Neuronal stem cell (in vitro differentiated cells): ENCODE measurements around the gene FNDC1.

Source experiments
- DNase-seq: peaks from one replicate; pipeline ENCODE4 v3.0.0-alpha.2; 2013; ENCODE audit warnings: low spot score
- H2AFZ ChIP-seq: one replicate; pipeline ENCODE4 v1.6.1; 2013; ENCODE audit warnings: mild to moderate bottlenecking, low read length, inconsistent platforms
- H2AK5ac ChIP-seq: 2 replicates; pipeline ENCODE4 v1.6.1; 2013; ENCODE audit warnings: low read depth, mild to moderate bottlenecking, inconsistent platforms, low read length, moderate library complexity, mixed read lengths
- H2BK120ac ChIP-seq: 2 replicates; pipeline ENCODE4 v1.6.1; 2013; ENCODE audit warnings: low read depth, mild to moderate bottlenecking, inconsistent platforms, low read length, moderate library complexity, mixed read lengths
- H2BK12ac ChIP-seq: one replicate; pipeline ENCODE4 v1.6.1; 2013; ENCODE audit warnings: low read length, inconsistent platforms
- H2BK15ac ChIP-seq: 2 replicates; pipeline ENCODE4 v1.6.1; 2013; ENCODE audit warnings: mild to moderate bottlenecking, low read length, inconsistent platforms, mixed read lengths
- H2BK5ac ChIP-seq: one replicate; pipeline ENCODE4 v1.6.1; 2013; ENCODE audit warnings: inconsistent platforms, mild to moderate bottlenecking, low read length, moderate library complexity
- H3K14ac ChIP-seq: one replicate; pipeline ENCODE4 v1.6.1; 2013; ENCODE audit warnings: low read length, inconsistent platforms
- H3K18ac ChIP-seq: 2 replicates; pipeline ENCODE4 v1.6.1; 2013; ENCODE audit warnings: low read length, inconsistent platforms
- H3K23ac ChIP-seq: 2 replicates; pipeline ENCODE4 v1.6.1; 2013; ENCODE audit warnings: low read depth, mild to moderate bottlenecking, mixed read lengths, low read length, inconsistent platforms; ENCODE audit not compliant: poor library complexity
- H3K27ac ChIP-seq: replicated peaks from 3 replicates; pipeline ENCODE4 v1.5.1; 2013; ENCODE audit warnings: low read length, inconsistent platforms
- H3K27me3 ChIP-seq, 3 experiments: 2 replicates each; pipeline ENCODE4 v1.6.1; 2013; ENCODE audit warnings: low read length in 3 of 3, mild to moderate bottlenecking in 2 of 3, inconsistent platforms in 1 of 3, low read depth in 1 of 3, mixed read lengths in 1 of 3, moderate library complexity in 1 of 3; ENCODE audit not compliant: control insufficient read depth in 3 of 3, insufficient read depth in 3 of 3
- H3K36me3 ChIP-seq, 2 donors: replicated peaks in 1 of 2; 2 replicates each; pipeline ENCODE4 v1.6.1; 2013; ENCODE audit warnings: low read length in 2 of 2; ENCODE audit not compliant: control insufficient read depth in 2 of 2, insufficient read depth in 2 of 2
- H3K4ac ChIP-seq: 2 replicates; pipeline ENCODE4 v1.6.1; 2013; ENCODE audit warnings: inconsistent platforms, mild to moderate bottlenecking, low read length, moderate library complexity
- H3K4me1 ChIP-seq, 2 donors: 1 replicate in 1 of 2; 2 replicates in 1 of 2; pipeline ENCODE4 v1.6.1; 2013; ENCODE audit warnings: low read length in 2 of 2, low read depth in 1 of 2; ENCODE audit not compliant: control insufficient read depth in 2 of 2, insufficient read depth in 1 of 2
- H3K4me2 ChIP-seq: one replicate; pipeline ENCODE4 v1.6.1; 2013; ENCODE audit warnings: mild to moderate bottlenecking, low read length, inconsistent platforms; ENCODE audit not compliant: insufficient read depth, poor library complexity, severe bottlenecking
- H3K4me3 ChIP-seq, 2 donors: 2 replicates each; pipeline ENCODE4 v1.5.1; 2013; ENCODE audit warnings: low read length in 2 of 2, mild to moderate bottlenecking in 2 of 2, inconsistent platforms in 1 of 2, moderate library complexity in 1 of 2
- H3K79me1 ChIP-seq: one replicate; pipeline ENCODE4 v1.6.1; 2013; ENCODE audit warnings: low read depth, mild to moderate bottlenecking, inconsistent platforms, low read length, moderate library complexity
- H3K9ac ChIP-seq: one replicate; pipeline ENCODE4 v1.6.1; 2013; ENCODE audit warnings: mild to moderate bottlenecking, low read depth, low read length, inconsistent platforms; ENCODE audit not compliant: poor library complexity
- H3K9me3 ChIP-seq, 2 donors: replicated peaks in 1 of 2; 2 replicates each; pipeline versions ENCODE3 to v1.6.1; 2013; ENCODE audit warnings: low read length in 2 of 2, mild to moderate bottlenecking in 2 of 2, inconsistent platforms in 1 of 2, low read depth in 1 of 2, mixed read lengths in 1 of 2, moderate library complexity in 1 of 2; ENCODE audit not compliant: control insufficient read depth in 2 of 2, insufficient read depth in 1 of 2
- H4K8ac ChIP-seq: one replicate; pipeline ENCODE4 v1.6.1; 2013; ENCODE audit warnings: low read depth, mild to moderate bottlenecking, inconsistent platforms, low read length, moderate library complexity
- H4K91ac ChIP-seq: one replicate; pipeline ENCODE4 v1.6.1; 2013; ENCODE audit warnings: low read length, low read depth, mild to moderate bottlenecking, inconsistent platforms; ENCODE audit not compliant: poor library complexity
- WGBS, 2 donors: extraction: QIAGEN DNeasy Blood & Tissue Kit; methylation state at CpG; one replicate each; pipeline ENCODE4 v1.1.7; 2013; ENCODE audit warnings: missing lambda C conversion rate in 2 of 2, mixed read lengths in 1 of 2; ENCODE audit not compliant: insufficient read length in 2 of 2, insufficient replicate concordance in 1 of 2; ENCODE audit errors: extremely low coverage in 2 of 2; 5-methylcytosine and 5-hydroxymethylcytosine counted together

Gene FNDC1

DNA sequence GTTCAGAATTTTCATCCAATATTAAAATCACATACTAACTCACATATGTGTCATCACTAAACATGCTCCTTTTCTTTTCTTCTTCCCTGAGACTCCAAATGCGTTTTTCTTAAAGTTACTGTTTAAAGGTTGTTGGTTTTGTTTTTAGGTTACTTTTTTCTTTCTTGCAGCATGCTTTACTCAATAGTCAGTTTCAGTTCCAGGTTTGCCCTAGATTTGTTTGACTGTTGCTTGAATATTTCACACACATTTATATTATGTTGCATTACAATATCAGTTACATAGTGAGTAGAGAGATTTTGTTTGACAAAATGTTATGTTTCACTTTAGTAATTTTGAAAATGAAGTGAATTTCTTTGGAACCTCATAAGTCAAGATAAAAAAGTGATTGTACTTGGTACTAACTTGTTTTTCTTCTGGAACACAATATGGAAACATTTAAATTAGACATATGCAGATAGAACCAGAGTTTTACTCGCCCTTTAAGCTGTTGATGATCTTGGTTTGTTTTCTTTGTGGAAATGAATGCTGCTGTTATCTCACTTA lies 27.3 kb downstream of the FNDC1 start:
- Histone ChIP-seq H2BK120ac (no peak overlapping the region), H3K9ac (no peak overlapping the region), H4K91ac (no peak overlapping the region), H3K4me3 (no peak overlapping the region), H3K27me3 (no peaks in the 10 kb centered on the region), H2BK5ac (no peak overlapping the region), H3K4me1 (no peaks in the 10 kb centered on the region), H3K4me2 (no peak overlapping the region), H3K23ac (no peak overlapping the region), H3K4ac (no peak overlapping the region), H3K9me3 (no peaks in the 10 kb centered on the region), H2AK5ac (no peak overlapping the region), H2AFZ (no peak overlapping the region), H2BK12ac (no peak overlapping the region), H3K27ac (no peak overlapping the region), H3K36me3 (no peaks in the 10 kb centered on the region), H2BK15ac (no peak overlapping the region), H3K79me1 (no peaks in the 10 kb centered on the region), H4K8ac (no peak overlapping the region), H3K14ac (no peak overlapping the region), H3K18ac (no peak overlapping the region)
- no CpG with 5 or more reads among the region's 2 CpGs for WGBS, 2 donors
- DNase-seq = no peak

DNA sequence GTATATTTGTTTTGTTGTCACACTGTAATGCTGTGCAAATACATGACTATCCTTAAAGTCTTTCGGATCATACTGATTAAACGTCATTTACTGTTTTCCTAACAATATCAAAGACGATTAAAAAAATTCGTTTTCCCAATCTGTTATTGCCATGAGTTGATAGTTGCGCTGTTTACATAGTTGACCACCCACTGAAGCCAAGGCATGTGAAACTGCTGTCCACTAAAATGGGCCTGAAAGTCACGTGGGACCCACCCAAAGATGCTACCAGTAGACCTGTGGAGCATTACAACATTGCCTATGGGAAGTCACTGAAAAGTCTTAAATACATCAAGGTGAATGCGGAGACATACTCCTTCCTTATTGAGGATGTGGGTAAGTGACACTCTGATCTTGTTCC lies 28.1 kb downstream of the FNDC1 start:
- H3K36me3 ChIP-seq = no peaks in the 10 kb centered on the region
- no peak overlapping the region for H3K18ac ChIP-seq
- no peak overlapping the region for H2BK15ac ChIP-seq
- H3K9me3 ChIP-seq = no peaks in the 10 kb centered on the region
- H3K4ac ChIP-seq = no peak overlapping the region
- no peak overlapping the region for H3K14ac ChIP-seq
- H4K91ac ChIP-seq = no peak overlapping the region
- H2BK120ac ChIP-seq = no peak overlapping the region
- DNase-seq = no peak
- no peak overlapping the region for H3K9ac ChIP-seq
- no peak overlapping the region for H2AFZ ChIP-seq
- no peak overlapping the region for H3K4me2 ChIP-seq
- H2AK5ac ChIP-seq = no peak overlapping the region
- no peak overlapping the region for H3K23ac ChIP-seq
- no peaks in the 10 kb centered on the region for H3K4me1 ChIP-seq
- no peak overlapping the region for H2BK12ac ChIP-seq
- no peak overlapping the region for H4K8ac ChIP-seq
- no peak overlapping the region for H2BK5ac ChIP-seq
- H3K27ac ChIP-seq = no peak overlapping the region
- no peaks in the 10 kb centered on the region for H3K27me3 ChIP-seq
- no peaks in the 10 kb centered on the region for H3K79me1 ChIP-seq
- H3K4me3 ChIP-seq = no peak overlapping the region
- no CpG with 5 or more reads among the region's 7 CpGs for WGBS, 2 donors

DNA sequence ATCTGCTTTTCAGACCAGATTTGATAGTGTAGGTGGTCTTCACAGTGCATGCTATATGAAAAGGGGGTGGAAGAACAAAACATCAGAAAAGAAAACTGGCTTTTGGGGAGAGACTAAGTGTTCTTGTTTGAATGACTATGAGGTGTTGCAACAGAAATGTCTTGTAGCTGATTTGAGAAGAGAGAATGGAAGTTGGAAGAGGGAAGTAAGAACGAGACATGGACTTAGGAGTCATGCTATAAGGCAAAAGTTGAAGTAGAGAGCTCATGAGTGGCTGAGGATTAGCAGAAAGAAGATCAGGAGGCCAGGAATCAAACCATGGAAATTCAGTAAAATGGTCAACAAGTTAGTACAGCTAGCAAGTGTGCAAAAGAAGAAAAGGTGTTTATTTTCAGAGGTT lies 32.1 kb downstream of the FNDC1 start:
- Histone ChIP-seq H4K8ac (no peak overlapping the region), H3K9me3 (no peaks in the 10 kb centered on the region), H3K27ac (no peak overlapping the region)

DNA sequence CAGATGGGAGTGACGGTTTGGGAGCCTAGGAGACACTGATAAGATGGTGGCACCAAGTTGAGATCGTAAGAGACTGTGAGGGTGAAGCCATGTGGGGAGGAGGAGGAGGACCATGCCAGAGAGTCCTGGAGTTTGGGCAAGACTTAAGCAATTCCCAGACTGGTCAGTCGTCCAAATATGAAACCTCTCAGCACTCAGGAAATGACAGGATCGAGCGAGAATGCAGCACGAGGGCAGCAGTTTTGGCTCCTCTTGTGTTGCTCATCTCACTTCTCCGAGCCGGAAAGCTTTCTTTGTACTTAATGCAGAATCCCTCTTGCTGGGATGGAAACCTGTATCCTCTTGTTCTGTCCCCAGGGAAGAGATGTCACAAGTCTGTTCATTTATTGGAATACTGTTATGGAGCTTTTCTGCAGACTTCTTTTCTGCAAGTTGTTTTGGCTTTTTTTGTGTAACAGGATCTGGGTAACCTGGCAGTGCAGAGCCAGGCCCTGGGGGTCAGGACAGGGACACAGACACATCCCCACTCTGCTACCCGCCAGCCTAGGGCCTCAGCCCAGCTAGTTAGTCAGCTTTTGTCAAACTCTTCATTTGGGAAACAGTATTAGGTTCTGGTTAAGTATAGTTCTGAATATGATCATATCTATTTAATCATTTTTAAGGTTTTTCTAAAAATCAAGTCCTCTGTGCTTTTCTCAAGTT lies 34.3 kb downstream of the FNDC1 start:
- Histone ChIP-seq H3K14ac (no peak overlapping the region), H3K18ac (no peak overlapping the region), H3K4me1 (no peaks in the 10 kb centered on the region), H3K27ac (no peak overlapping the region), H3K23ac (no peak overlapping the region), H3K4me3 (no peak overlapping the region), H4K91ac (no peak overlapping the region), H3K36me3 (no peaks in the 10 kb centered on the region), H3K4ac (no peak overlapping the region), H2BK15ac (no peak overlapping the region), H3K27me3 (no peaks in the 10 kb centered on the region), H2AFZ (no peak overlapping the region), H3K79me1 (no peaks in the 10 kb centered on the region), H3K4me2 (no peak overlapping the region), H3K9ac (no peak overlapping the region), H2BK5ac (no peak overlapping the region), H3K9me3 (no peaks in the 10 kb centered on the region), H2BK12ac (no peak overlapping the region), H4K8ac (no peak overlapping the region), H2AK5ac (no peak overlapping the region), H2BK120ac (no peak overlapping the region)
- no peak for DNase-seq
- WGBS, 2 donors = no CpG with 5 or more reads among the region's 9 CpGs

More for the DNA sequence above, 32.1 kb downstream of the FNDC1 start:
- no peaks in the 10 kb centered on the region for H3K36me3 ChIP-seq
- no peak overlapping the region for H2BK120ac ChIP-seq
- no peak overlapping the region for H2BK12ac ChIP-seq
- no peak overlapping the region for H3K23ac ChIP-seq
- no peaks in the 10 kb centered on the region for H3K4me1 ChIP-seq
- H3K4me3 ChIP-seq = no peak overlapping the region
- H3K9ac ChIP-seq = no peak overlapping the region
- H3K4me2 ChIP-seq = no peak overlapping the region
- no peak overlapping the region for H2BK5ac ChIP-seq
- H2BK15ac ChIP-seq = no peak overlapping the region
- no peak for DNase-seq
- no peak overlapping the region for H2AK5ac ChIP-seq
- no peak overlapping the region for H4K91ac ChIP-seq
- H2AFZ ChIP-seq = no peak overlapping the region
- no peak overlapping the region for H3K14ac ChIP-seq
- no peak overlapping the region for H3K4ac ChIP-seq
- H3K79me1 ChIP-seq = no peaks in the 10 kb centered on the region
- no CpG with 5 or more reads among the region's 1 CpG for WGBS, 2 donors
- no peaks in the 10 kb centered on the region for H3K27me3 ChIP-seq
- no peak overlapping the region for H3K18ac ChIP-seq
